Prostate gland (tissue), 2 donors: ENCODE data around the gene SNX13.

Source experiments
- POLR2A ChIP-seq: fragments of 450-650 bp; IDR thresholded peaks from one replicate; pipeline ENCODE4 v1.6.1; 2016; ENCODE audit warnings: antibody characterized with exemption, mild to moderate bottlenecking
- TF ChIP-seq, protein P1 (sequence below), 4 experiments: fragments of 200-600 bp in 2 of 4; fragments of 450-650 bp in 2 of 4; sonication (generic) in 2 of 4; IDR thresholded peaks; 1 replicate in 3 of 4; 2 replicates in 1 of 4; pipeline ENCODE4 v1.5.1; 2016 to 2019; ENCODE audit warnings: antibody characterized with exemption in 4 of 4, mild to moderate bottlenecking in 2 of 4, moderate library complexity in 2 of 4

DNA sequence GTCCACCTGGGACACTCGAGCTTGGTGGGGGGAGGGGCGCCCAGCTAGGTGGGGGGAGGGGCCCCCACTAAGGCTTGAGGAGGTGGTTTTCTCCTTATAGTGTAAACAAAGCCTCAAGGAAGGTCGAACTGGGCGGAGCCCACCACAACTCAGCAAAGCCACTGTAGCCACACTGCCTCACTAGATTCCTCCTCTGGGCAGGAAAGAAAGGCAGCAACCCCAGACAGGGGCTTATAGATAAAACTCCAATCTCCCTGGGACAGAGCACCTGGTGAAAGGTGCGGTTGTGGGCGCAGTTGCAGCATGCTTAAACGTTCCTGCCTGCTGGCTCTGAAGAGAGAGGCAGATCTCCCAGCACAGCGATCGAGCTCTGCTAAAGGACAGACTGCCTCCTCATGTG lies 133.1 kb downstream of the SNX13 start:
- TF ChIP-seq, protein P1, sequence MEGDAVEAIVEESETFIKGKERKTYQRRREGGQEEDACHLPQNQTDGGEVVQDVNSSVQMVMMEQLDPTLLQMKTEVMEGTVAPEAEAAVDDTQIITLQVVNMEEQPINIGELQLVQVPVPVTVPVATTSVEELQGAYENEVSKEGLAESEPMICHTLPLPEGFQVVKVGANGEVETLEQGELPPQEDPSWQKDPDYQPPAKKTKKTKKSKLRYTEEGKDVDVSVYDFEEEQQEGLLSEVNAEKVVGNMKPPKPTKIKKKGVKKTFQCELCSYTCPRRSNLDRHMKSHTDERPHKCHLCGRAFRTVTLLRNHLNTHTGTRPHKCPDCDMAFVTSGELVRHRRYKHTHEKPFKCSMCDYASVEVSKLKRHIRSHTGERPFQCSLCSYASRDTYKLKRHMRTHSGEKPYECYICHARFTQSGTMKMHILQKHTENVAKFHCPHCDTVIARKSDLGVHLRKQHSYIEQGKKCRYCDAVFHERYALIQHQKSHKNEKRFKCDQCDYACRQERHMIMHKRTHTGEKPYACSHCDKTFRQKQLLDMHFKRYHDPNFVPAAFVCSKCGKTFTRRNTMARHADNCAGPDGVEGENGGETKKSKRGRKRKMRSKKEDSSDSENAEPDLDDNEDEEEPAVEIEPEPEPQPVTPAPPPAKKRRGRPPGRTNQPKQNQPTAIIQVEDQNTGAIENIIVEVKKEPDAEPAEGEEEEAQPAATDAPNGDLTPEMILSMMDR (IDR thresholded peaks at IDR 0.05) = no peak
- no peak for TF ChIP-seq POLR2A
